ENCODE results near the gene COL19A1.

The COL19A1 gene

DNA sequence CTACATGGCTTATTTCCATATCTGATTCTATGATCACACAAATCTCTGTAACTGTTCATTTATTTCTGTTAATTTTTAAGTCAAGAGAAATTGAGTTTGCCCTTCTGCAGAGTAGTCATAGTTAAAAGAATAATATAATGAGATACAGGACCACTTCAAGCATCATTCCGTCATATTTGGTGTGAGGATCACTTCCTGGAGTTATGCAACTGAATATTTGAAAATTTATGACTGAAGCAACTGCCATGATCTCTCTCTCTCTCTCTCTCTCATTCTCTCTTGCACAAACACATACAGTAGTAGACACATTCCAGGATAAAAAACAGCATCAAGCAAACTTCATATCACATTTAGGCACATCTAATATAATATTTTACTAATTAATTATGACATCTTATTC lies 320.1 kb downstream of the COL19A1 start:
- H3K9me3 ChIP-seq (ENCODE audit: insufficient read depth, low read length), result no peaks in the 10 kb centered on the region
- no peaks in the 10 kb centered on the region for H3K4me1 ChIP-seq (ENCODE audit: insufficient read depth, insufficient read length)
- H3K4me3 ChIP-seq (ENCODE audit: insufficient read length, low read depth), result no peak overlapping the region
- no peaks in the 10 kb centered on the region for H3K36me3 ChIP-seq (ENCODE audit: insufficient read depth, insufficient read length, low read length)
- no peaks in the 10 kb centered on the region for H3K27me3 ChIP-seq (ENCODE audit: insufficient read depth, insufficient read length)
- DNase-seq (ENCODE audit: low read depth, low spot score), result no peak
- TF ChIP-seq YY1 (IDR thresholded peaks at IDR 0.05; ENCODE audit: insufficient read depth, insufficient read length) (no peak), SUZ12 (IDR thresholded peaks at IDR 0.05; ENCODE audit: extremely low read depth, insufficient read depth, insufficient read length) (no peak), ZNF274 (IDR thresholded peaks at IDR 0.05; ENCODE audit: low read depth, low read length) (no peak)
- H3K9ac ChIP-seq (ENCODE audit: insufficient read length, low read depth), result no peak overlapping the region

DNA sequence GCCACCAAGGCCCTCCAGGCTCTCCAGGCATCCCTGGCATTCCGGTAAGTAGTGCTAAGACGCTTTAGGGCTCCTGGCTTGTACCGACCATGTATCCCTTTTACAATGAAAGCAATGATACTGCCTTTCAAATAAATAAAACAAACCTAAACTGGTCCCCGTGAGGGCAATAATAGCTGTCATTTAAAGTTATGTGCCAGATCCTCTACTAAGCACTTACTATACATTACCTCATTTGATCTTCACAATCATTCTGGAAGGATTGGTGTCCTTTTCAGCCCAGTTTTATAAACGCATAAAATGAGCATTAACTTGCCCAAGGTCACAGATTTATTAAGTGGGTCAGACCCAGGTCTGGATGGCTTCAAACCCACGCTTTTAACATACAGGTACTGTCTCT lies 321.8 kb downstream of the COL19A1 start:
- H3K27me3 ChIP-seq (ENCODE audit: insufficient read depth, insufficient read length), result no peaks in the 10 kb centered on the region
- H3K9me3 ChIP-seq (ENCODE audit: insufficient read depth, low read length), result no peaks in the 10 kb centered on the region
- no peaks in the 10 kb centered on the region for H3K36me3 ChIP-seq (ENCODE audit: insufficient read depth, insufficient read length, low read length)
- no peak for DNase-seq (ENCODE audit: low read depth, low spot score)
- no peak for TF ChIP-seq SUZ12 (IDR thresholded peaks at IDR 0.05; ENCODE audit: extremely low read depth, insufficient read depth, insufficient read length)
- no peak for TF ChIP-seq YY1 (IDR thresholded peaks at IDR 0.05; ENCODE audit: insufficient read depth, insufficient read length)
- TF ChIP-seq ZNF274 (IDR thresholded peaks at IDR 0.05; ENCODE audit: low read depth, low read length), result no peak
- H3K4me3 ChIP-seq (ENCODE audit: insufficient read length, low read depth), result no peak overlapping the region
- H3K9ac ChIP-seq (ENCODE audit: insufficient read length, low read depth), result no peak overlapping the region
- H3K4me1 ChIP-seq (ENCODE audit: insufficient read depth, insufficient read length), result no peaks in the 10 kb centered on the region

DNA sequence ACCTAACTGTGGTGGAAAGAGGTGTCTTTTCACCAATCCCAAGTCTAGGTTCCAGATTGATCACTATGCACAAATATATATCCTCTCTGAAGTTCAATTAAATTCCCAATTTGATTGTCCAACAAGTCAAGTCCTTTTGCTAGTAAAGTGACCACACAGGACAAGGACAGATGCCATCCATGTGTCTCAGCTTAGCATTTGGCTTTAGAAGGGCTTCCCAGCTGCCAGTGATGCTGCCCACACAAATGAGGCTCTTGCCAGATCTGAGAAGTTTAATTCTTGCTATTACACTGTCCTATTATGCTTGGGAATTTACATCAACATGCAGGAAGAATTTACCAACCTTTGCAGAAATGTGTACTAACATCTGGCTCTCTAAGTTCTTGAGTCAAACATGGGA lies 328.1 kb downstream of the COL19A1 start:
- H3K9ac ChIP-seq (ENCODE audit: insufficient read length, low read depth), result no peak overlapping the region
- TF ChIP-seq ZNF274 (IDR thresholded peaks at IDR 0.05; ENCODE audit: low read depth, low read length) (no peak), SUZ12 (IDR thresholded peaks at IDR 0.05; ENCODE audit: extremely low read depth, insufficient read depth, insufficient read length) (no peak), YY1 (IDR thresholded peaks at IDR 0.05; ENCODE audit: insufficient read depth, insufficient read length) (no peak)
- no peak for DNase-seq (ENCODE audit: low read depth, low spot score)
- no peaks in the 10 kb centered on the region for H3K36me3 ChIP-seq (ENCODE audit: insufficient read depth, insufficient read length, low read length)
- no peaks in the 10 kb centered on the region for H3K4me1 ChIP-seq (ENCODE audit: insufficient read depth, insufficient read length)
- H3K9me3 ChIP-seq (ENCODE audit: insufficient read depth, low read length), result no peaks in the 10 kb centered on the region
- no peak overlapping the region for H3K4me3 ChIP-seq (ENCODE audit: insufficient read length, low read depth)
- H3K27me3 ChIP-seq (ENCODE audit: insufficient read depth, insufficient read length), result no peaks in the 10 kb centered on the region

DNA sequence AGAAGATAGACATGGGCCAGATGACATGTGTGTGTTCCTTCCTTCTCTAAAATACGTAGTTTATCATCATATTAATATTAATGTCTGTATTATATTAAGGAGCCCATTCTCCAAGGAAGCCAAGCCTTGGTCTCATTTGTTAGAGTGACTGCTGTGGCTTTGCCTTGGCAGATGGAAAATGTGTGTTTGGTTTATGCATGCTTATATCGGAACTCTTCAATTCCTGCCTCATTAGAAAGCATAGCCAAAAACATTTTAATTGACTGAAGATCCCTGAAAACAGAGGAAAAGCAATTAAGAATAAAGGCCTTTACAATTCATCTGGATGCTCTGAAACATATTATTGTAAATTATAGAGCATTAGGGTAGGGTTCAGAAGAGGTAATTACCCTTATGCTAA lies 330.2 kb downstream of the COL19A1 start:
- Histone ChIP-seq H3K36me3 (ENCODE audit: insufficient read depth, insufficient read length, low read length) (no peaks in the 10 kb centered on the region), H3K4me1 (ENCODE audit: insufficient read depth, insufficient read length) (no peaks in the 10 kb centered on the region), H3K9me3 (ENCODE audit: insufficient read depth, low read length) (no peaks in the 10 kb centered on the region), H3K27me3 (ENCODE audit: insufficient read depth, insufficient read length) (no peaks in the 10 kb centered on the region), H3K9ac (ENCODE audit: insufficient read length, low read depth) (no peak overlapping the region), H3K4me3 (ENCODE audit: insufficient read length, low read depth) (no peak overlapping the region)
- no peak for DNase-seq (ENCODE audit: low read depth, low spot score)
- TF ChIP-seq ZNF274 (IDR thresholded peaks at IDR 0.05; ENCODE audit: low read depth, low read length) (no peak), SUZ12 (IDR thresholded peaks at IDR 0.05; ENCODE audit: extremely low read depth, insufficient read depth, insufficient read length) (no peak), YY1 (IDR thresholded peaks at IDR 0.05; ENCODE audit: insufficient read depth, insufficient read length) (no peak)

DNA sequence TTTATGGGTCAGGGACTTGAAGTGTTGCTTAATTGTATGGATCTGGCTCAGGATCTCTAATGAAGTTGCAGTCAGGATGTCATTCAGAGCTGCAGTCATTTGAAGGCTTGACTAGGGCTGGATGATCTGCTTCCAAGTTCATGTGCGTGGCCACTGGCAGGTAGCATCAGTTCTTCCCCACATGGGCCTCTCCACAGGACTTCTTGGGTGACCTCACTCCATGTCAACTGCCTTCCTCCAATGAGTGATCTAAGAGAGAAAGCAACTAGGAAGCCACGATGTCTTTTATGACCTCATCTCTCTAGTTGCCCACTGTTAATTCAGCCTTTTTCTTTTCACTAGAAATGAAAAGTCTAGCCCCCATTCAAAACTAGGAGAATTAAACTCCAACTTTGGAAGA lies 332.4 kb downstream of the COL19A1 start:
- no peak for TF ChIP-seq YY1 (IDR thresholded peaks at IDR 0.05; ENCODE audit: insufficient read depth, insufficient read length)
- TF ChIP-seq ZNF274 (IDR thresholded peaks at IDR 0.05; ENCODE audit: low read depth, low read length), result no peak
- no peak for TF ChIP-seq SUZ12 (IDR thresholded peaks at IDR 0.05; ENCODE audit: extremely low read depth, insufficient read depth, insufficient read length)
- Histone ChIP-seq H3K36me3 (ENCODE audit: insufficient read depth, insufficient read length, low read length) (no peaks in the 10 kb centered on the region), H3K9ac (ENCODE audit: insufficient read length, low read depth) (no peak overlapping the region), H3K4me1 (ENCODE audit: insufficient read depth, insufficient read length) (no peaks in the 10 kb centered on the region), H3K4me3 (ENCODE audit: insufficient read length, low read depth) (no peak overlapping the region), H3K9me3 (ENCODE audit: insufficient read depth, low read length) (no peaks in the 10 kb centered on the region), H3K27me3 (ENCODE audit: insufficient read depth, insufficient read length) (no peaks in the 10 kb centered on the region)
- DNase-seq (ENCODE audit: low read depth, low spot score), result no peak

DNA sequence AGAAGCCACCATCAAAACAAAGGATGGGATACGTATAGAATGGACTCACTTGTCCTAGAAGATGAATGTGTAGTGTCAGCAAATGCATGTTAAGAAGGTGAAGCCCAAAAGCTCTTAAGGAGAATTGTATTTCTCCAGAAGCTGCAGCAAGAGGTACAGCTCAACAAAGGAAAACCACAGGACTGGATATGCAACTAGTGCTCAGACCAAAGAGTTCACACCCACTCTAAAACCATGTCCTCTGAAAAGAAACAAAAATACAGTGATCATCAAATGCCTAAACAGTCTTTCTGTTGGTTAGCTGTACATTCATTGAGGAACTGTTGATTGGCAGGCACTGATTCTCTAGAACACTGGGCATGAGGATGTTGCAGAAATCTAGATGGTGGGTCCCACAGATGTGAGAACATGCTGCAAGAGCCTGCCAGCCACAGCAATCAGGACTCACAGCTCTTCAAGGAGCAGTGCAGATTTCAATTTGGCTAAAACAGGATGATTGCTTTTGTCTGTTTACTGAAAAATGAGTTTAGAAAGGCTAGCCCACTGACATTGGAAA lies 342.0 kb downstream of the COL19A1 start:
- Histone ChIP-seq H3K27me3 (ENCODE audit: insufficient read depth, insufficient read length) (no peaks in the 10 kb centered on the region), H3K36me3 (ENCODE audit: insufficient read depth, insufficient read length, low read length) (no peaks in the 10 kb centered on the region), H3K9me3 (ENCODE audit: insufficient read depth, low read length) (no peaks in the 10 kb centered on the region), H3K4me3 (ENCODE audit: insufficient read length, low read depth) (no peak overlapping the region), H3K4me1 (ENCODE audit: insufficient read depth, insufficient read length) (no peaks in the 10 kb centered on the region), H3K9ac (ENCODE audit: insufficient read length, low read depth) (no peak overlapping the region)
- no peak for DNase-seq (ENCODE audit: low read depth, low spot score)
- TF ChIP-seq YY1 (IDR thresholded peaks at IDR 0.05; ENCODE audit: insufficient read depth, insufficient read length) (no peak), SUZ12 (IDR thresholded peaks at IDR 0.05; ENCODE audit: extremely low read depth, insufficient read depth, insufficient read length) (no peak), ZNF274 (IDR thresholded peaks at IDR 0.05; ENCODE audit: low read depth, low read length) (no peak)

DNA sequence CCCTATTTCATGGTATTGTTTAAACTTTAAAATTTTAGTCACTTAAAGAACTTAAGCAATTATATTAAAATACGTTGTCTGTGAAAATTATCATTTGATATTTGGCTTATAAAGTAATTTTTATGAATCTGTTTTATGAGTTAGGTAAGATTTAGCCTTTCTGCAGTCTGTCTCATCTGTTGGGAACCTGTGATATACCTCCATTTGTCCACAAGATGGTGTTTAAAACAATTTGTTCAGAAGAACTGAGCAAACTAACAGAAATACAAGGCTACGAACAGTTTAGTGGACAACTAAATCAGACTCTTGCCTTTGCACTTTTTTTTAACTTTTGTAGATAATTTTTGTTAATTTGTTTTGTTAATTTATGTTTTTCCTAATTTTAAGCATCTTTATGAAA lies 344.1 kb downstream of the COL19A1 start:
- no peaks in the 10 kb centered on the region for H3K36me3 ChIP-seq (ENCODE audit: insufficient read depth, insufficient read length, low read length)
- no peaks in the 10 kb centered on the region for H3K9me3 ChIP-seq (ENCODE audit: insufficient read depth, low read length)
- H3K27me3 ChIP-seq (ENCODE audit: insufficient read depth, insufficient read length), result no peaks in the 10 kb centered on the region
- DNase-seq (ENCODE audit: low read depth, low spot score), result no peak
- no peak overlapping the region for H3K9ac ChIP-seq (ENCODE audit: insufficient read length, low read depth)
- H3K4me1 ChIP-seq (ENCODE audit: insufficient read depth, insufficient read length), result no peaks in the 10 kb centered on the region
- TF ChIP-seq ZNF274 (IDR thresholded peaks at IDR 0.05; ENCODE audit: low read depth, low read length) (no peak), SUZ12 (IDR thresholded peaks at IDR 0.05; ENCODE audit: extremely low read depth, insufficient read depth, insufficient read length) (no peak), YY1 (IDR thresholded peaks at IDR 0.05; ENCODE audit: insufficient read depth, insufficient read length) (no peak)
- no peak overlapping the region for H3K4me3 ChIP-seq (ENCODE audit: insufficient read length, low read depth)

Measured in NT2/D1 (cell line).